ENCODE results near the gene CAND2.

The CAND2 gene

DNA sequence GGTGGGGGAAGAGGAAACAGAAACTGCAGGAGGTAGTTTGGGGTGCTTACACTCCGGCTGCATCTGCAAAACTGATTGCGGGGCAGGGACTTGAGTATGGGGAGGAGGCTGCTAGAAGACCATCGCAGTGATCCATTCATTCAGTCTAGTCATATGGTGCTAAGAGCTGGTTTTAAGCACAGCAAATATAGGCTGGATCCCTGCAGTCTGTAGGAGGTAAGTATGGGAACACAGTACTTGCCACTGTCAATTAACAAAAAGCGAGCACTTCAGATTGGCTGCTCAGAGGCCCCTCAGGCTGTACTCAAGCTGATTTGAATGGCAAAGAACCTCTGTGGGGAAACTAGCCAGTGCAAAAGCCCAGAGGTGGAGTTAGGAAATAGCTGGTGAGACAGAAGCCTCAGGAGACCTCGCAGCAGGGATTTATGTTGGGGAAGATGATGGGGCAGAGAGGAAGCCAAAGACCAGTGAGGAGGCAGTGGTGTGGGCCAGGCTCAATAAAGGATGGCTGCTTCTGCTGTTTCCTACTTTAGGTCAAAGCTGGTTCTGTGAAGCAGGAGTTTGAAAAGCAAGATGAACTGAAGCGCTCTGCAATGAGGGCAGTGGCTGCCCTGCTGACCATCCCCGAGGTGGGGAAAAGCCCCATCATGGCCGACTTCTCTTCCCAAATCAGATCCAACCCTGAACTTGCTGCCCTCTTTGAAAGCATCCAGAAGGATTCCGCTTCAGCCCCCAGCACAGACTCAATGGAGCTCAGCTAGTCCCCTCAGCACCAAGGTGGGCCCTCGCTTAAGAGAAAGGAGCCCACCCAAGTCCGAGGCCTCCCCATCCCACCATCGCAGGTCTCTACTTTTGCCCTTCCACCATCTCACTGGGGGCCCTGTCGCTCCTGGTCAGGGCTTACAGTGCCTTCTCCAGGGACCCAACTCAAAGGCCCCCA, 37.0 kb downstream of the CAND2 start:
- H3K27ac ChIP-seq, result no peak overlapping the region
- no peak for TF ChIP-seq CTCF (conservative IDR thresholded peaks at IDR 0.05)

- TF ChIP-seq CTCF (conservative IDR thresholded peaks at IDR 0.05), result no peak
- no peak overlapping the region for H3K27ac ChIP-seq
Measured at GRCh38 chr3:12835052-12835665, 38.7 kb downstream of the CAND2 start.

- peak overlapping the region; percentile 92; the same call in 1 of the 2 replicates for H3K27ac ChIP-seq
- no peak for TF ChIP-seq CTCF (conservative IDR thresholded peaks at IDR 0.05)
Measured at GRCh38 chr3:12837295-12837986, 41.0 kb downstream of the CAND2 start.

GRCh38 chr3:12838179-12838965, 41.9 kb downstream of the CAND2 start:
- no peak for TF ChIP-seq CTCF (conservative IDR thresholded peaks at IDR 0.05)
- peak overlapping the region; percentile 92; the same call in 1 of the 2 replicates for H3K27ac ChIP-seq

GRCh38 chr3:12839156-12839946, 42.9 kb downstream of the CAND2 start:
- TF ChIP-seq CTCF (conservative IDR thresholded peaks at IDR 0.05), result no peak
- peak overlapping the region; percentile 92; the same call in 1 of the 2 replicates for H3K27ac ChIP-seq

DNA sequence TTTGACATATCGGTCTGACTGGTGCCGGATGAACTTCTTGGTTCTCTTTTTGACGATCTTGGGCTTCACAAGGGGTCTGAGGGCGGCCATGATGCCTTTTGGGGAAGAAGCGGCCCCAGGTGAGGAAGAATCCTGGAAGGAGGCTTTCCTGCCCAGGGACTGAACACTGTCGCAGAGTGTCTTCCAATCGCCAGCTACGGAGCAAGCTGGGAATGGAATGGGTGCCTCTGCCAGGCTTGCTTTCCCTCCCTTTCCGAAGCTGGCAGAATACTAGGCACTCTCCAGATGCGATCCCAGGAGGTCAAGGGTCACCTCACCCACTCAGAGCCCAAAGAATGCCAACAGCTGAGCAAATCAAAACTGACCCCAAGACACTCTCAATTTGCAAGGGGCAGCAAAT, 43.7 kb downstream of the CAND2 start:
- peak overlapping the region; percentile 92 for H3K27ac ChIP-seq

DNA sequence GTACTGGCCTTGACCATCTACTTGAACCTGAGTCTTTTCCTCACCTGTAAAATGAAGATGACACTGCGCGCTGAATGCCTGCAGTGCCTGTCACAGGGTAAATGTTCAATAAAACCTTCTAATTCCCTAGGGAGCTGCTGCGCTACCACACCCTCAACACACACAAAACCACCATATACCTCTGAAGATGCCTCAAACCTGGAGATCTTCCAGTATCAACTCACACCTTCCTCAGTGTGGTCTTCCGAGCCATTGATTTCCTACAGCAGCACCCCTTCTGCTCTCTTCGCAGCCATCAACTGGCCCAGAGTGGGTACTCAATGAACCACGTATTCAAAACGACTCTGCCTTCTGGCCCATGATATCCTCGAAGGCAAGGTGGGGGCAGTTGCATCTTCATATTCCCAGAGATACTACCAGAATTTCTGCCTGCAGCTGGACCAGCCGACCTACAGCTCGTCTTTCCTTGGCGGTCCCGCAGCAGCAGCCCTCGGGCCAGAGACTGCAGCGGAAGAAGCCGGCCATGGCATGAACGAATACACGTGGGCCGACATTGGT, 44.2 kb downstream of the CAND2 start:
- peak overlapping the region; percentile 92 for H3K27ac ChIP-seq
- TF ChIP-seq CTCF (conservative IDR thresholded peaks at IDR 0.05), result no peak

Measured in VCaP (cell line).